PC-9 (cell line): ENCODE data around the gene HCFC1R1. TPM values are rescaled to one million over a fixed set of nuclear protein-coding genes. Genes with fewer than 3 reads are reported as not detected.

Experiments
- BruUV-seq: library from RNA; stranded (reverse); fragments of 400-500 nt; replicated peaks from 2 replicates; lab custom pipeline; 2021; lab: Mats Ljungman, UMichigan
- CTCF ChIA-PET: fragments of 300-600 bp; sonication (Branson Sonifier 250); formaldehyde crosslinking; loops from one replicate; lab custom pipeline; 2022; ENCODE audit warnings: antibody characterized with exemption; lab: Charles Lee
- POLR2A ChIA-PET: fragments of 300-600 bp; sonication (Branson Sonifier 250); formaldehyde crosslinking; loops from one replicate; lab custom pipeline; 2022; ENCODE audit warnings: antibody characterized with exemption; ENCODE audit not compliant: unreplicated experiment; lab: Charles Lee
- DNase-seq, 2 experiments: peaks; one replicate each; pipeline versions ENCODE4 v3.0.0 to v3.0.0-alpha.2; 2015 to 2022; ENCODE audit warnings: mixed read lengths in 1 of 2
- H2AFZ ChIP-seq: fragments of 200-600 bp; sonication (generic); 2 replicates; pipeline ENCODE4 v1.8.1; 2017; ENCODE audit warnings: antibody characterized with exemption
- H3F3A ChIP-seq: fragments of 200-600 bp; sonication (generic); 2 replicates; pipeline ENCODE4 v1.8.1; 2017; ENCODE audit warnings: antibody characterized with exemption, mild to moderate bottlenecking, low read depth; ENCODE audit not compliant: insufficient read depth
- H3K27ac ChIP-seq: fragments of 200-600 bp; sonication (generic); 2 replicates; pipeline ENCODE4 v1.6.1; 2016; ENCODE audit warnings: mixed run types
- H3K27me3 ChIP-seq: fragments of 200-600 bp; sonication (generic); 2 replicates; pipeline ENCODE4 v1.6.1; 2016; ENCODE audit warnings: low read depth, mixed run types; ENCODE audit not compliant: insufficient read depth
- H3K36me3 ChIP-seq: fragments of 200-600 bp; sonication (generic); 2 replicates; pipeline ENCODE4 v1.6.1; 2016; ENCODE audit warnings: low read depth, mixed run types
- H3K4me1 ChIP-seq: fragments of 200-600 bp; sonication (generic); replicated peaks from 2 replicates; pipeline ENCODE4 v1.6.1; 2016; ENCODE audit warnings: mixed run types; ENCODE audit not compliant: insufficient read depth
- H3K4me2 ChIP-seq: fragments of 200-600 bp; sonication (generic); 2 replicates; pipeline ENCODE4 v1.6.1; 2017; ENCODE audit warnings: mixed run types
- H3K4me3 ChIP-seq: fragments of 200-600 bp; sonication (generic); 2 replicates; pipeline ENCODE4 v1.6.1; 2016; ENCODE audit warnings: mixed run types
- H3K79me2 ChIP-seq: fragments of 200-600 bp; sonication (generic); 2 replicates; pipeline ENCODE4 v1.6.1; 2017; ENCODE audit warnings: low read depth, mixed run types
- H3K9me2 ChIP-seq: fragments of 200-600 bp; sonication (generic); 2 replicates; pipeline ENCODE4 v1.8.1; 2017; ENCODE audit warnings: mild to moderate bottlenecking; ENCODE audit not compliant: insufficient read depth
- H3K9me3 ChIP-seq: fragments of 200-600 bp; sonication (generic); 2 replicates; pipeline ENCODE4 v1.8.1; 2016; ENCODE audit warnings: low read depth; ENCODE audit not compliant: insufficient read depth
- H4K20me1 ChIP-seq: fragments of 200-600 bp; sonication (generic); 2 replicates; pipeline ENCODE4 v1.8.1; 2017; ENCODE audit not compliant: insufficient read depth
- EZH2 ChIP-seq: fragments of 200-600 bp; sonication (generic); IDR thresholded peaks from 2 replicates; pipeline ENCODE4 v1.8.0; 2017; ENCODE audit warnings: antibody characterized with exemption, low read depth
- intact Hi-C: fragments of 100-400 bp; cut with micrococcal nuclease; formaldehyde crosslinking; loops from one replicate; pipeline ENCODE4 v1.10.0; 2022; ENCODE audit not compliant: unreplicated experiment
- total RNA-seq: library from RNA; stranded (reverse); gene quantifications from 2 replicates; pipeline ENCODE4 v1.2.3, GENCODE V29; 2021
- TF ChIP-seq, protein P1 (sequence below): fragments of 200-600 bp; sonication (generic); conservative IDR thresholded peaks from 2 replicates; pipeline ENCODE4 v1.6.1; 2017; ENCODE audit warnings: mixed run types, antibody characterized with exemption, mild to moderate bottlenecking, moderate library complexity

HCFC1R1 gene
- total RNA-seq, 1 experiment from 2014 or later, result 118 TPM

DNA sequence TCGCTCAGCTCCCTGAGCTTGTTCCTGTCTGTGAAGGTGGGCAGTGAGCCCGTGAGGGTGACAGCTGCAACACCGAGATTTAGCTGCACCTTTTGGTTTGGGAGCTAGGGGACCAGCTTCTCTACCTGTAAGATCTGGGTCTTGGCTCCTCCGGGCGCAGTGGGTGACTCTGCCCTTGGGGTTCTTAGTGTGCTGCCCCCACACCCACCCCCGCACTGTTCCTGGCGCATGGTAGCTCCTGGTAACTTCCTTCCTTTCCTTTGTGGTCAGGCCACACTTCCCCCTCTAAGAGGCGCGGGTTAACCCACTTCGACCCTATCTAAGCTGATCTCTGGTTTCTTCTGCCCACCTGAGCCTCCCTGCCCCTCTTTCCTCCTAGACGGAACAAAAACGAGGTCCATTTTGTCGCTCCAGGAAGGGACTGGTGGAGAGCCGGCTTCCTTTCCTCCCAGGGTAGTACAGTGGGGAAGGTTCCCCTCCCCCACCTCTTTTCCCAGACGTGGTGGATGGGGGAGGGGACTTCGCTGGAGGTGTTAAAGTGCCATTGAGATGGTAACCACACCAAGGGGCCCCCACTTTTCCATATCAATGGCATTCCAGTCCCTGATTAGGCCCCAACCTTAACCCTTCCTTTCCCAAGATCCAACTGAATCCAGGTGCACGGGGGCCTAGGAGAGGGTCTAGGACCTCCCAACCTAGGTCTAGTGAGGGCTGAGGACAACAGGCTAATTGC, 15.6 kb downstream of the HCFC1R1 start:
- TF ChIP-seq EZH2, result no peak
- TF ChIP-seq, protein P1, sequence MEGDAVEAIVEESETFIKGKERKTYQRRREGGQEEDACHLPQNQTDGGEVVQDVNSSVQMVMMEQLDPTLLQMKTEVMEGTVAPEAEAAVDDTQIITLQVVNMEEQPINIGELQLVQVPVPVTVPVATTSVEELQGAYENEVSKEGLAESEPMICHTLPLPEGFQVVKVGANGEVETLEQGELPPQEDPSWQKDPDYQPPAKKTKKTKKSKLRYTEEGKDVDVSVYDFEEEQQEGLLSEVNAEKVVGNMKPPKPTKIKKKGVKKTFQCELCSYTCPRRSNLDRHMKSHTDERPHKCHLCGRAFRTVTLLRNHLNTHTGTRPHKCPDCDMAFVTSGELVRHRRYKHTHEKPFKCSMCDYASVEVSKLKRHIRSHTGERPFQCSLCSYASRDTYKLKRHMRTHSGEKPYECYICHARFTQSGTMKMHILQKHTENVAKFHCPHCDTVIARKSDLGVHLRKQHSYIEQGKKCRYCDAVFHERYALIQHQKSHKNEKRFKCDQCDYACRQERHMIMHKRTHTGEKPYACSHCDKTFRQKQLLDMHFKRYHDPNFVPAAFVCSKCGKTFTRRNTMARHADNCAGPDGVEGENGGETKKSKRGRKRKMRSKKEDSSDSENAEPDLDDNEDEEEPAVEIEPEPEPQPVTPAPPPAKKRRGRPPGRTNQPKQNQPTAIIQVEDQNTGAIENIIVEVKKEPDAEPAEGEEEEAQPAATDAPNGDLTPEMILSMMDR, result no peak
- DNase-seq, result no peak
- BruUV-seq, result no TSS peak
- Histone ChIP-seq H3F3A (peaks cover 62% of the 10 kb centered on the region), H3K4me1 (peaks cover 74% of the 10 kb centered on the region), H2AFZ (no peak overlapping the region), H4K20me1 (no peaks in the 10 kb centered on the region), H3K79me2 (peaks cover 12% of the 10 kb centered on the region; the same call in 1 of the 2 replicates), H3K27ac (peak overlapping the region; percentile 67), H3K4me3 (no peak overlapping the region), H3K4me2 (peak overlapping the region; percentile 72), H3K9me2 (no peaks in the 10 kb centered on the region), H3K36me3 (no peaks in the 10 kb centered on the region), H3K9me3 (no peaks in the 10 kb centered on the region), H3K27me3 (no peaks in the 10 kb centered on the region)
- intact Hi-C loops, result no loop called here
- CTCF ChIA-PET, result interaction anchor here (0.7 to 1.1 kb wide), 2 partner anchors 13 to 16 kb away, joined by 3 to 6 read pairs; no protein-coding TSS in a partner anchor
- POLR2A ChIA-PET, result interaction anchor here (0.6 kb wide), 1 partner anchor 15 kb away, joined by 3 read pairs; no protein-coding TSS in a partner anchor

DNA sequence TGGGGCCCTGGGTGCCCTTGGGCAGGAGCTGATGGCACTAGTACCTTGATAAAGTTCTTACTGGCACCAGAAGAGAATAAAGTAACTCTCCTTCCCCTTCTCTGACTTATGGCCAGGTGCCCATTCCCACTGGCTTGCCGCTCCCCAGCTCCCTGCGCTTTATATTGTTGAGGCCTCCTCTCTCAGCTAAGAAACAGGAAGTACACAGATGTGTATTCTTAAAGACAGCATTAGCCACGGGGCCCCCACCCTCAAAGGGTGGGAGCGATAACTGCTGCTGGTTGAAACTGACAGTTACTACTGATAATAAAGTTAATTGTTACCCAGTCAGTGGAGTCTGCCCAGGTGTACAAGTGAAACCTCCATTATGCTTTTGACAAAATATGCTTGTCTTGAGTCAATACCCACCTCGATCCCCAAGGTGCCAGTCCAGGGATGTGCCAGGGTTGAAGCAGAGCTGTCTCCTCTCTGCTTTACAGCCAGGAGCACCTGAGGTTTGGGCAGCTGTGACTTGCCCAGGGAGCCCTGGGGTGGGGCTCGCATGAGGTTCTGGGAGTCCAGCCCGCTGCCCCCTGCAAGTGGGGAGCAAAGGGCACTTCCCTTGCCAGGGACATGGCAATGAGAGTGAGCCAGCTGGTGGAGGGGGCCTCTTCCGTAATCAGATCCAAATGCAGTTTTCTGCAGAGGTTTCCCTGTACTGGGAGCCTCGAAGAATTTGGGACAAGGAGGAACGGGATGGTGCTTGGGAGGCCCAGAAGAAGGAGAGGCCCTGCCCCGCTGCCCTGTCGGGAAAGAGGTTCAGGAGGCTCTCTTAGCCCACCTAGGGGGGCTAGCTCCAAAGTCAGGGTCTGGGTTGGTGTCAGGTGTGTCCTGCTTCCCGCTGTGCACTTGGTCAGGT, 16.4 kb downstream of the HCFC1R1 start:
- no peaks in the 10 kb centered on the region for H4K20me1 ChIP-seq
- H3K79me2 ChIP-seq, result peaks cover 12% of the 10 kb centered on the region; the same call in 1 of the 2 replicates
- BruUV-seq, result no TSS peak
- intact Hi-C loops, result no loop called here
- H3K36me3 ChIP-seq, result no peaks in the 10 kb centered on the region
- ChIA-PET POLR2A (interaction anchor here (0.6 kb wide), 1 partner anchor 16 kb away, joined by 3 read pairs; no protein-coding TSS in a partner anchor), CTCF (interaction anchor here (0.5 to 1.1 kb wide), 4 partner anchors 14 to 21 kb away, joined by 3 to 6 read pairs (median 3); no protein-coding TSS in a partner anchor)
- H3K4me2 ChIP-seq, result peak overlapping the region; percentile 72
- TF ChIP-seq, protein P1, result no peak
- no peak for TF ChIP-seq EZH2
- H2AFZ ChIP-seq, result no peak overlapping the region
- peaks cover 54% of the 10 kb centered on the region for H3F3A ChIP-seq
- H3K9me2 ChIP-seq, result no peaks in the 10 kb centered on the region
- H3K4me1 ChIP-seq, result peaks cover 65% of the 10 kb centered on the region
- no peak overlapping the region for H3K27ac ChIP-seq
- no peak overlapping the region for H3K4me3 ChIP-seq
- H3K9me3 ChIP-seq, result no peaks in the 10 kb centered on the region
- no peaks in the 10 kb centered on the region for H3K27me3 ChIP-seq
- no peak for DNase-seq

DNA sequence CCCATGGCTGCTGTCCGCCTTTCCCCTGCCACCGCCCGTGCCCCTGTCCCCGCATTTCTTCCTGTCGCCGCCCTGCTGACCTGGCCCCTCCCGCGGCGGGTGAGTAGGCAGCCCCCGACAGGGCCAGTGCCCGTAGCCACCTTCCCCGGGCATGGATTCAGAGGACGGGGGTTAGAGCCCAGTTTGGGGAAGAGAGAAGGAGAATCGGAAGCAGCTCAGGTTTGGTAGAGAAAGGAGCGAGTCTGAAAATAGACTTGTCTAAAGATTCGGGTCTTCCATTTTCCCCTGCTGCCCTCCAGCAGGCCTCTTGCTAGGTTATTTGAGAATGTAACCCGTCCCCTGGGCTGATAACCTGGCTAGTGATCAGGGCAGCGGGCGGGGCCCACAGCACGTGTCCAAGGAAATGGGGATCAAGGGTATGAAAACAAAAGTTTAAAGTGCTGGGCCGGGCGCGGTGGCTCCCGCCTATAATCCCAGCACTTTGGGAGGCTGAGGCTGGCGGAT, 18.9 kb downstream of the HCFC1R1 start:
- intact Hi-C loops, result loop anchor here (1.0 to 2.0 kb wide), 3 partner anchors 10 to 54 kb away; no protein-coding TSS in a partner anchor
- Histone ChIP-seq H3K4me1 (peaks cover 42% of the 10 kb centered on the region), H3F3A (peaks cover 36% of the 10 kb centered on the region), H3K4me3 (peak overlapping the region; percentile 55), H3K36me3 (no peaks in the 10 kb centered on the region), H3K4me2 (peak overlapping the region; percentile 67), H3K9me2 (no peaks in the 10 kb centered on the region), H3K79me2 (peaks cover 12% of the 10 kb centered on the region; the same call in 1 of the 2 replicates), H3K27ac (peak overlapping the region; percentile 51), H3K27me3 (no peaks in the 10 kb centered on the region), H3K9me3 (no peaks in the 10 kb centered on the region), H4K20me1 (no peaks in the 10 kb centered on the region), H2AFZ (peak overlapping the region; percentile 68)
- POLR2A ChIA-PET, result interaction anchor here (3.2 kb wide), 1 partner anchor 17 kb away, joined by 87 read pairs; the partner anchor contains the start of genes HCFC1R1, THOC6 and TNFRSF12A
- BruUV-seq, result TSS peak; percentile 61
- CTCF ChIA-PET, result interaction anchor here (0.6 to 1.6 kb wide), 5 partner anchors 15 to 40 kb away, joined by 3 to 15 read pairs (median 5); partner anchors contain the start of gene TNFRSF12A
- TF ChIP-seq, protein P1, result no peak
- no peak for TF ChIP-seq EZH2
- DNase-seq, result peak; percentile 74 to 78
